Ishikawa (cell line): ENCODE data around the gene TRIM2.

ENCODE experiments used
- CEBPB ChIP-seq: IDR thresholded peaks from 2 replicates; pipeline ENCODE4 v1.6.1; 2012
- CREB1 ChIP-seq: IDR thresholded peaks from 2 replicates; pipeline ENCODE4 v1.6.1; 2012; ENCODE audit warnings: low read depth
- EGR1 ChIP-seq: IDR thresholded peaks from 2 replicates; pipeline ENCODE4 v1.6.1; 2012
- EP300 ChIP-seq: IDR thresholded peaks from 2 replicates; pipeline ENCODE4 v1.6.1; 2012; ENCODE audit warnings: borderline replicate concordance
- FOXM1 ChIP-seq: IDR thresholded peaks from 2 replicates; pipeline ENCODE4 v1.6.1; 2012; ENCODE audit warnings: low read depth, borderline replicate concordance
- MAX ChIP-seq: IDR thresholded peaks from 2 replicates; pipeline ENCODE4 v1.6.1; 2012
- NFIC ChIP-seq: IDR thresholded peaks from 2 replicates; pipeline ENCODE4 v1.6.1; 2012
- RAD21 ChIP-seq: IDR thresholded peaks from 2 replicates; pipeline ENCODE4 v1.6.1; 2012; ENCODE audit warnings: low read depth
- REST ChIP-seq: IDR thresholded peaks from 2 replicates; pipeline ENCODE4 v1.6.1; 2012; ENCODE audit warnings: low read depth, mild to moderate bottlenecking
- TAF1 ChIP-seq: IDR thresholded peaks from 2 replicates; pipeline ENCODE4 v1.6.1; 2012; ENCODE audit warnings: low read depth, mild to moderate bottlenecking
- TCF12 ChIP-seq: IDR thresholded peaks from 2 replicates; pipeline ENCODE4 v1.6.1; 2012; ENCODE audit warnings: low read depth
- TEAD4 ChIP-seq: IDR thresholded peaks from 2 replicates; pipeline ENCODE4 v1.6.1; 2012
- YY1 ChIP-seq: IDR thresholded peaks from 2 replicates; pipeline ENCODE4 v1.6.1; 2012; ENCODE audit warnings: low read depth
- ZBTB7A ChIP-seq: IDR thresholded peaks from 2 replicates; pipeline ENCODE4 v1.6.1; 2012; ENCODE audit warnings: low read depth
- TF ChIP-seq, protein P1 (sequence below): IDR thresholded peaks from 2 replicates; pipeline ENCODE4 v1.6.1; 2012

The TRIM2 gene

GRCh38 chr4:153346563-153346962, 142.3 kb downstream of the TRIM2 start:
- TF ChIP-seq ZBTB7A: no peak
- no peak for TF ChIP-seq YY1
- TF ChIP-seq, protein P1, sequence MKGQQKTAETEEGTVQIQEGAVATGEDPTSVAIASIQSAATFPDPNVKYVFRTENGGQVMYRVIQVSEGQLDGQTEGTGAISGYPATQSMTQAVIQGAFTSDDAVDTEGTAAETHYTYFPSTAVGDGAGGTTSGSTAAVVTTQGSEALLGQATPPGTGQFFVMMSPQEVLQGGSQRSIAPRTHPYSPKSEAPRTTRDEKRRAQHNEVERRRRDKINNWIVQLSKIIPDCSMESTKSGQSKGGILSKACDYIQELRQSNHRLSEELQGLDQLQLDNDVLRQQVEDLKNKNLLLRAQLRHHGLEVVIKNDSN: no peak
- TF ChIP-seq EP300: no peak
- TF ChIP-seq CREB1: no peak
- no peak for TF ChIP-seq TCF12
- TF ChIP-seq FOXM1: no peak
- no peak for TF ChIP-seq RAD21
- no peak for TF ChIP-seq TAF1
- TF ChIP-seq MAX: no peak
- no peak for TF ChIP-seq CEBPB
- TF ChIP-seq NFIC: no peak
- TF ChIP-seq TEAD4: no peak
- no peak for TF ChIP-seq REST
- TF ChIP-seq EGR1: no peak

DNA sequence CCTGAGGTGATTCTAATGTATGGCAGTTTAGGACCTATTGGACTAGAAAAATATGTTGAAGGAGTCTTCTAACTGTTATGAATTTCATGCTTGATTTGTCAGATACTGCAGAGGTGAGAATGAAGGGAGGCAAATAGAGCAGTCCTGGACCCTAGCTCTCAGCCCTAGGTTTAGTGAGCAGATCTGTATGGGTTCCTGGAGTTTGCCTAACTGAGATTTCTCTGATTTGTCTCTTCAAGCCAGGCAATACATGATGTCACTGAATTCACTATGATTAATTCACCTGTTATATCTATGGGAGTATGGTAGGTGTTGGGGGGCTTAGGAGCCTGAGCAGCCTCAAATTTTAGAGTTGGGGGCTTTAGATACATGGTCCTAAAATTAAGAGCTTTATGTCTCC, 142.9 kb downstream of the TRIM2 start:
- no peak for TF ChIP-seq EP300
- TF ChIP-seq TAF1: no peak
- no peak for TF ChIP-seq TEAD4
- no peak for TF ChIP-seq REST

- TF ChIP-seq YY1: no peak
- no peak for TF ChIP-seq REST
- no peak for TF ChIP-seq EGR1
- TF ChIP-seq CREB1: no peak
- TF ChIP-seq TCF12: no peak
- TF ChIP-seq, protein P1: no peak
- no peak for TF ChIP-seq FOXM1
- TF ChIP-seq NFIC: no peak
- TF ChIP-seq CEBPB: no peak
Measured at GRCh38 chr4:153348006-153348405, 143.8 kb downstream of the TRIM2 start.

DNA sequence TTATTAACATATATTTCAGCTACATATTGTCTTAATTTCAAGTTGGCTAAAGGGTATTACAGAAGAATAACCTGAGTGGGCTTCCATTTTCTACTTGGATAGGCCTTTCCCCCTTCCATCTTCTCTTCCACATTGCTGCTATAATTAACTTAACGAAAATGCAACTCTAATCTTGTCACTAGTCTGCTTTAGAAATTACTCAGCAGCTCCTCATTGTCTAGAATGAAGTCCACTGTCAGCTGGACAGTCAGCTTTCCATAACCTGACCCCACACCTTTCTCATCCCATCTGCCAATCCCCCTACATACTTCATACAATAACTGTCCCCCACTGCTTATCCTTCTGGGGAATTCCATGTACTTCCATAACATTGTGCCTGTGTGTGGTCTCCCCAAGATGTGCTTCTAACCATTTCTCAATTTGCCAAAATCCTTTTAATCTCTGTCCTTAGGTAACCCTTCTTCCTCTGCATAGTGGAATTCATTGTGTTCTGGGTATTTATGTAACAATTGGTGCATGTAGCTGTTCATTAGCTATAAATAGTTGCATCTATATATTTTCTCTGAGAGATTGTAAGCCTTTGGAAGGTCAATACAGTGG, 145.1 kb downstream of the TRIM2 start:
- TF ChIP-seq TEAD4 (no peak), YY1 (no peak), REST (no peak)
